SU-DHL-6 (cell line): ENCODE results near the gene DLG2.

Experiments used
- H2AFZ ChIP-seq: fragments of 200-600 bp; sonication (generic); 2 replicates; pipeline ENCODE4 v1.6.1; 2014; ENCODE audit warnings: low read depth, mild to moderate bottlenecking, moderate library complexity, mixed read lengths, antibody characterized with exemption, low read length; ENCODE audit not compliant: severe bottlenecking
- H3F3A ChIP-seq: fragments of 200-600 bp; shearing (Covaris generic); 2 replicates; pipeline ENCODE4 v1.6.0; 2016; ENCODE audit warnings: antibody characterized with exemption, mild to moderate bottlenecking; ENCODE audit not compliant: insufficient read depth
- H3K27ac ChIP-seq: fragments of 200-600 bp; sonication (generic); 2 replicates; pipeline ENCODE4 v1.5.1; 2016; ENCODE audit warnings: low read depth, mild to moderate bottlenecking, low read length, moderate library complexity, mixed read lengths
- H3K27me3 ChIP-seq: fragments of 200-600 bp; sonication (generic), shearing (Covaris generic); 2 replicates; pipeline ENCODE4 v1.6.0; 2014; ENCODE audit warnings: mild to moderate bottlenecking, low read length
- H3K36me3 ChIP-seq: fragments of 200-600 bp; sonication (generic); 2 replicates; pipeline ENCODE4 v1.6.1; 2014; ENCODE audit warnings: mild to moderate bottlenecking, low read length, mixed read lengths
- H3K4me2 ChIP-seq: fragments of 300-600, 200-600 bp; shearing (Covaris generic), sonication (generic); 2 replicates; pipeline ENCODE4 v1.6.0; 2014; ENCODE audit warnings: low read length, low read depth, mild to moderate bottlenecking; ENCODE audit not compliant: poor library complexity, severe bottlenecking
- H3K4me3 ChIP-seq: fragments of 200-600 bp; sonication (generic); 2 replicates; pipeline ENCODE4 v1.5.1; 2014; ENCODE audit warnings: antibody characterized with exemption, low read length, mild to moderate bottlenecking, mixed read lengths; ENCODE audit not compliant: insufficient read depth, poor library complexity, severe bottlenecking
- H3K79me2 ChIP-seq: fragments of 200-600 bp; sonication (generic); 2 replicates; pipeline ENCODE4 v1.6.1; 2014; ENCODE audit warnings: mild to moderate bottlenecking, low read length, moderate library complexity; ENCODE audit not compliant: insufficient read depth
- H3K9ac ChIP-seq: fragments of 200-600 bp; sonication (generic); 2 replicates; pipeline ENCODE4 v1.7.0; 2014; ENCODE audit warnings: mild to moderate bottlenecking, low read length
- H3K9me2 ChIP-seq: fragments of 200-600 bp; sonication (generic); replicated peaks from 2 replicates; pipeline ENCODE4 v1.6.1; 2014; ENCODE audit warnings: low read length; ENCODE audit not compliant: insufficient read depth
- H3K9me3 ChIP-seq: fragments of 200-600 bp; sonication (generic); 2 replicates; pipeline ENCODE4 v1.6.1; 2014; ENCODE audit warnings: low read length, mixed read lengths; ENCODE audit not compliant: insufficient read depth
- H4K20me1 ChIP-seq: fragments of 200-600 bp; sonication (generic); 2 replicates; pipeline ENCODE4 v1.6.1; 2014; ENCODE audit warnings: low read depth, mild to moderate bottlenecking, antibody characterized with exemption, low read length, moderate library complexity, mixed read lengths
- EZH2phosphoT487 ChIP-seq: fragments of 200-600 bp; sonication (generic), shearing (Covaris generic); conservative IDR thresholded peaks from 2 replicates; pipeline ENCODE4 v1.6.1; 2018; ENCODE audit warnings: mild to moderate bottlenecking, antibody characterized with exemption, low read length, moderate library complexity, mixed read lengths
- TF ChIP-seq, protein P1 (sequence below): fragments of 200-600 bp; sonication (generic); IDR thresholded peaks from one replicate; pipeline ENCODE4 v1.5.1; 2017; ENCODE audit warnings: antibody characterized with exemption, mild to moderate bottlenecking, low read length, moderate library complexity; ENCODE audit not compliant: insufficient read depth, poor library complexity, severe bottlenecking

DLG2 gene

DNA sequence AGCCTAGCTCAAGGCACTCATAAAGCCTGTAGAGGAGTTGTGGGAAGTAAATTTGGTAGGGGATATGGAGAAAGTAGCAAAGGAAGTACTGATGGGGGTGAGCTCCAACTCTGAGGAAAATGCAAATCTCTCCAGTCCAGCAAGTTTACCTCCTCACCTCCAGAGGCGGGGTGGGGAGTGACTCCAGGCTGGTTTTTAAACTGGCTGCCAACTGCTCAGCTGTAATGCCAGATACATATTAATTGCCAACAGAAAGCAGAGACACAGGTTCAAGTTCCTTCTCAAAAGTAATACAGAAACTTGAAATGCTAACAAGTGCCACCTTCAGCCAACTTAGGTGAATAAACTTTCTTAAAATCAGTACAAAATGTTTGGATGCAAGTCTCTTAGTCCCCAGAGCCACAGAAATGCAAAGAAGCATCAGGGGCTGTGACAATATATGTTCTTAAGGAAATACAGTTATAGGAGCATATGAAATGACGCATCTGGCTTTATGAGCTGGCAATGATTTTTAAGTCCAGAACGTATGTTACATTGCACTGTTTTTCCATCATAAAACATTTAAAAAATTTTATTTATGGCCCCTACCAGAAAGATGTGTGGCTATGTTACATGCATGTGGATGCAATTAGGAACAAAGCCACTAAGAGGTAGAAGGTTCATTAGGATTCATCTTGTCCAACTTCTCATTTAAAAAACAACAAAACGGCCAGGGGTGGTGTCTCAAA is 1904.6 kb downstream of the DLG2 start:
- H3K9ac ChIP-seq: no peak overlapping the region
- TF ChIP-seq, protein P1, sequence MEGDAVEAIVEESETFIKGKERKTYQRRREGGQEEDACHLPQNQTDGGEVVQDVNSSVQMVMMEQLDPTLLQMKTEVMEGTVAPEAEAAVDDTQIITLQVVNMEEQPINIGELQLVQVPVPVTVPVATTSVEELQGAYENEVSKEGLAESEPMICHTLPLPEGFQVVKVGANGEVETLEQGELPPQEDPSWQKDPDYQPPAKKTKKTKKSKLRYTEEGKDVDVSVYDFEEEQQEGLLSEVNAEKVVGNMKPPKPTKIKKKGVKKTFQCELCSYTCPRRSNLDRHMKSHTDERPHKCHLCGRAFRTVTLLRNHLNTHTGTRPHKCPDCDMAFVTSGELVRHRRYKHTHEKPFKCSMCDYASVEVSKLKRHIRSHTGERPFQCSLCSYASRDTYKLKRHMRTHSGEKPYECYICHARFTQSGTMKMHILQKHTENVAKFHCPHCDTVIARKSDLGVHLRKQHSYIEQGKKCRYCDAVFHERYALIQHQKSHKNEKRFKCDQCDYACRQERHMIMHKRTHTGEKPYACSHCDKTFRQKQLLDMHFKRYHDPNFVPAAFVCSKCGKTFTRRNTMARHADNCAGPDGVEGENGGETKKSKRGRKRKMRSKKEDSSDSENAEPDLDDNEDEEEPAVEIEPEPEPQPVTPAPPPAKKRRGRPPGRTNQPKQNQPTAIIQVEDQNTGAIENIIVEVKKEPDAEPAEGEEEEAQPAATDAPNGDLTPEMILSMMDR: no peak
- no peak for TF ChIP-seq EZH2phosphoT487
- H3K27me3 ChIP-seq: no peaks in the 10 kb centered on the region; the same call in 1 of the 2 replicates
- no peaks in the 10 kb centered on the region for H4K20me1 ChIP-seq
- H3K79me2 ChIP-seq: no peaks in the 10 kb centered on the region
- no peak overlapping the region for H2AFZ ChIP-seq
- H3K9me2 ChIP-seq: no peaks in the 10 kb centered on the region
- no peaks in the 10 kb centered on the region for H3F3A ChIP-seq
- no peak overlapping the region for H3K4me2 ChIP-seq
- H3K4me3 ChIP-seq: no peak overlapping the region
- no peaks in the 10 kb centered on the region for H3K36me3 ChIP-seq
- H3K9me3 ChIP-seq: no peaks in the 10 kb centered on the region
- no peak overlapping the region for H3K27ac ChIP-seq

DNA sequence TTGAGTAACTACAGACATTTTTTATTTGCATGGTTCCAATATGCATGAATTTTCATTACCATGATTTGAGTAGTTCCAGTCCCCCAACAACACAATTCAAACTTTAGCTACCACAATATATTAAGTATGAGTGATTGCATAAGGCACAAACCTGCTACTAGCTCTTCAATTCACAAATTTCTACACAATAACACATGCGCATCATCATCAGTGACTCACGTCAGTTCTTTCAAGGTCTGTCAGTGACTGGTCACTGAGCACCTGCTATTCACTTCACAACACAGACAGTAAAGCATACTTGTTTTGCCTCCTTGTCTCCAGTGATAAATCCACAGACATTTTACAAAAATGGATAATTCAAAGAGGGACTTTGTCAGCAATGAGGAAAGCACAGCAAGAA is 1905.9 kb downstream of the DLG2 start:
- Histone ChIP-seq H2AFZ (no peak overlapping the region), H3K9me2 (no peaks in the 10 kb centered on the region), H3K27ac (no peak overlapping the region), H3K9me3 (no peaks in the 10 kb centered on the region), H3K27me3 (no peaks in the 10 kb centered on the region), H3F3A (no peaks in the 10 kb centered on the region), H3K9ac (no peak overlapping the region), H4K20me1 (no peaks in the 10 kb centered on the region), H3K36me3 (no peaks in the 10 kb centered on the region), H3K79me2 (no peaks in the 10 kb centered on the region), H3K4me2 (no peak overlapping the region), H3K4me3 (no peak overlapping the region)
- TF ChIP-seq, protein P1: no peak
- TF ChIP-seq EZH2phosphoT487: no peak

DNA sequence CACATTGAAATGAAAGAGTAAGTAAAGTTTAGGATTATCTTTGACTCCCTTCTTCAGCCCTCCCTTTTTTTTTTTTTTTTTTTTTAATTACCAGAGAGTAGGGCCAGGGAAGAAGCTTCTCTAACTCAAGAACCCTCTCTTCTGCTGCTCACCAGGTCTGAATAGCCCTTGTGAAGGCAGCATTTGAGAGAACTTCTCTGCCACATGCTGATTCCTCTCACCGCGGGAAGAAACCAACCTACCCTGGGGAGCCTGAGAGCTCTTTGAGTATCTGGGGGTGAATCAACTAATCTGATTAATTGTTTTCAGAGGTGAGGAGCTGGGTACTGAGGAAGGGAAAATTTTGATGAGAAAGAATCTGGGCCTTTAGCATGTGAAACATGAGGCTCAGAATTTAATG is 1906.5 kb downstream of the DLG2 start:
- no peak overlapping the region for H3K4me3 ChIP-seq
- no peaks in the 10 kb centered on the region for H3K36me3 ChIP-seq
- no peak overlapping the region for H2AFZ ChIP-seq
- no peaks in the 10 kb centered on the region for H3K79me2 ChIP-seq
- no peaks in the 10 kb centered on the region for H3K9me2 ChIP-seq
- H3K4me2 ChIP-seq: no peak overlapping the region
- H3K9me3 ChIP-seq: no peaks in the 10 kb centered on the region
- H3F3A ChIP-seq: no peaks in the 10 kb centered on the region
- H3K27ac ChIP-seq: no peak overlapping the region
- no peaks in the 10 kb centered on the region for H3K27me3 ChIP-seq
- H3K9ac ChIP-seq: no peak overlapping the region
- TF ChIP-seq, protein P1: no peak
- no peak for TF ChIP-seq EZH2phosphoT487
- H4K20me1 ChIP-seq: no peaks in the 10 kb centered on the region
